D341Med (cell line): Measurements from ENCODE around the gene OBP2A.
"Not testable (repeated sequence)": the region's sequence is repeated elsewhere in the genome, so short reads cannot be mapped to it uniquely, and the experiment has no call there.

Experiments
- DNase-seq: peaks from one replicate; pipeline ENCODE4 v3.0.0; 2012; ENCODE audit warnings: low spot score

Gene OBP2A

DNA sequence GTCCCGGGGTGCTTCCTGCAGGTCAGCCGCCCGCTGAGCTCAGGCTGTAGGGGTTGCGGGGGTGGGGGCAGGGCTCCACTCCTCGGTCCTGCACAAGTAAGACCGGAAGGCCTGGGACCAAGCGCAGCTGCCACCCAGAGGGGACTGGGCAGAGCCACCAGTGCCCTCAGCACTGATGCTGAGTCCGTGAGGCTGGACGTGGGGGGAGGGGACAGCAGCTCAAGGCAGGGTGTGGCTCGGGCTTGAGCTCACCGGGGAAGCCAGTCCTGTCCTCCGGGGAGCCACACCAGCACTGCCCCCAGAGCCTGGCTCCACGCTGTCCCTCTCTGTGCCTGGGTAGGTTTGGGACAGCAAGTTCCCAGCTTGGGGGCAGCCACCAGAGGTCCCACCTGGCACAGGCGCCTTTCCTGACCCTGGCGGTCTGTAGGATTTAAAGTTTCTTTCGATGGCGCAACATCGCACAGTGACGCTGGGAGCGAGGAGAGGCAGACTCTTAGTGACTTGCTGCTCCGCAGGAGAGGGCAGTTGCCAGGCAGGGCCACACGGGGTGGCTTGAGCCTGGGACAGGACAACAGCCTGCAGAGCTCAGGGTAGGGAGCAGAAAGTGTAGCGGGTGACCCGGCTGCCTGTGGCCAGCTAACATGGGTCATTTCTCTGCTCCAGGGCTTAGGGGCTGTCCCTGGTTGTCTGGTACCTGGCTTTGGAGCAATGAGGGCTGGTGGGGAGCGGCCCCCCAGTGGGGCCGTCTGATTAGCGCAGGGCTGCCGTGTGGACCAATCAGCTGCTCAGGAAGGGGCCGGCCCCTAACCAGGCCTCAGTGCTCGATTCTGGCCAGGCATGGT is 19.0 kb upstream of the OBP2A start:
- peak; percentile 26 for DNase-seq

DNA sequence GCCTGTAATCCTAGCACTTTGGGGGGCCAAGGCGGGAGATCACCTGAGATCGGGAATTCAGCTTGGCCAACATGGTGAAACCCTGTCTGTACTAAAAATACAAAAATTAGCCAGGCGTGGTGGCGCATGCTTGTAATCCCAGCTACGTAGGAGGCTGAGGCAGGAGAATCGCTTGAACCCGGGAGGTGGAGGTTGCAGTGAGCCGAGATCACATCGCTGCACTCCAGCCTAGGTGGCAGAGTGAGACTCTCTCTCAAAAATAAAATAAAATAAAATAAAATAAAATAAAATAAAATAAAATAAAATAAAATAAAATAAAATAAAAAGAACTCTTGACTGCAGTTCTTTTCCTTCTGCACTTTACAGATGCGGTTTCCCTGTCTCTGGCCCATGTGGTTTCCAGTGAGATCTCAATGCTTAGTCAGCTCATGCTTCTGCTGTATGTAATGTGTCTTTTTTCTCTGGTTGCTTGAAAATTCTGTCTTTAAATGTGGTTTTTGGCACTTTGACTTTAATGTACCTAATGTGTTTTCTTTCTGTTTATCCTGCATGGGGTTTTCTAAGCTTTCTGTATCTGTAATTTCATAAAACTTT is 17.0 kb upstream of the OBP2A start:
- not testable (repeated sequence) for DNase-seq

DNA sequence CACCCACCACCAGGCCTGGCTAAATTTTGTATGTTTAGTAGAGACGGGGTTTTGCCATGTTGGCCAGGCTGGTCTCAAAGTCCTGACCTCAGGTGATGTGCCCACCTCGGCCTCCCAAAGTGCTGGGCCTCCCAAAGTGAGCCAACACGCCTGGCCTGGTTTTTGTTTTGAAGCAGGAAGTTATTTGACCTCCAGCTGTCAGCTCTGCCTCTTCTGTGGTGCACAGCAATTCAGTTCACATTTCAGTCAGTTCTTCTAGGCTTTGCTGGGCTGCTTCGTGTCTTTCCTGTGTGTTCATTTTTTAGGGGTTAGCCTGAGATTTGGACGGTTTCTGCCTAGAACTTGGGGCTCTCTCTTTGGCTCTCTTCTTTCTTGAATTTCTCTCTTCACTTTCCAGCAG is 15.8 kb upstream of the OBP2A start:
- no peak for DNase-seq

DNA sequence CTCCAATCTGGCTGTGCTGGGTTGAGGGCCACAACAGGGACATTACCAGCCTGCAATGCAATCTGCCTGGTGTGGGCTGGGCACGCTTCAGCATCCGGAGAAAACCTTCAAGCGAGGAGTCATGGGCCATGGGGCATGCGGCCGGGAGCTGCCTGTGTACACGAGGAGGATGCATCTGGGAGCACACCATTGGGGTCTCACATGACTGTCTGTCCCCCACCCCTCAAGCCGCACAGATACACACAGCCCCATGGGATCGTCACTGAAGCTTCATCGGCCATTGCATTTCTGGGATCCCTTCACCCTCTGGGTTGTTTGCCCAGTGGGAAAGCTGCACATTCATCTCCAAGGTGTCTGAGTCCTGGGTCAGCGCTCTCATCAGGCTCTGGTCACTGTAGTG is 14.8 kb upstream of the OBP2A start:
- no peak for DNase-seq

DNA sequence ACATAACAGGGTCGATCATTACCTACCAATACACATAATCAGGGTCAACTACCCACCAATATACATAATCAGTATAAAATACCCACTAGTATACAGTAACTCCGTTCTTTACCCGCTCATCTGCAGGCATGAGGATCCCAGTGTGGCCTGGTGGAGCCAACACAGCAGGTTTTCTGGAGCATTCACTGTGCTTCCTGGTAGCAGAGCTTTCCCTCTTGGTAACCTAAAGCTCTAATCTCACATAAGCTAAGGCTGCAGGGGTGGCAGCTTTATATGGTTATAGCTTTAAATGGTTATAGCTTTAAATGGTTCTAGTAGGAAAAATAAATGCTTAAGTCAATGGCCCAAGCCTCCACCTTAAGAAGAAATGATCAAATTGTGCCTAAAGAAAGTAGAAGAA is 12.8 kb upstream of the OBP2A start:
- peak; percentile 33 for DNase-seq

DNA sequence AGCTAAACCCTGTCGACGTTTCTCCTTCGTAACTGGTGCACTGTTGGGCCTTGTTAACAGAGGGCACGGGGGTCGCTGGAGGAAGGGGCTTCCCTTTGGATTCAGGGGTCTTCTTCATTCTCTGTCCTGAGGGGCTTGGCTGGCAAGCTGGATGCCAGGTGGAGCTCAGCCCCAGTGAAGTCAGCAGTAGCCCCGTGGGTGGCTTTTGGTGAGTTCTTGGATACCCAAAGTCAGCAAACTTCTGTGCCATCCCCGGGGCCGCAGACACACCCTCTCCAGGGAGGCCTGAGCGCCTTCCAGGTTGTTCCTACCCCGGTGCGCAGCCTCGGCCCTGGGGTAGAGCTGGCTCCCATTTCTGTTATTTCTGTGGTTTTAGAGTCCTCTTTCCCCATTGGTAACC is 12.3 kb upstream of the OBP2A start:
- no peak for DNase-seq

DNA sequence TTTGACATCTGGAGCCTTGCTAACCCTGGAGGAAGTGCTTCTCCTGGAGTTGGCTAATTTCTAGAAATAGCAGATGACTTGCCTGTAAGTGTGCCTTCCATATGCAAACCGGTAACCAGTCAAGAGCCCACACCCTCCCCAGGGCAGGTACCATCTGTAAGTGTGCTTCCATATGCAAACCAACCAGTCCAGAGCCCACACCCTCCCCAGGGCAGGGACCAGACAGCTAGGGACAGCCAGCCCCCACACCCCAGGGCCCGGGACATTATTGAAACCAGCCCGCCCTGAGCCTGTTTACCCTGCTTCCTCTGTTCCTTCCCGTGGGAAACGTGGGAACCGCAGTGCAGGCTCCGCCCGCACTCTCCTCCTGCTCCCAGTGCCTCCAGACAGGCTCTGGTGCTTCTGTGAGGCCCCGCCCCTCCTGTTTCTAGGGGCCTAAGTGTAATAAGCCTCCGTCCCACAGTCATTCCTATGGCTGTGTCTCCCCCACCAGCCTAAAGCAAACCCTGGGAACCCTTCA is 11.7 kb upstream of the OBP2A start:
- not testable (repeated sequence) for DNase-seq

DNA sequence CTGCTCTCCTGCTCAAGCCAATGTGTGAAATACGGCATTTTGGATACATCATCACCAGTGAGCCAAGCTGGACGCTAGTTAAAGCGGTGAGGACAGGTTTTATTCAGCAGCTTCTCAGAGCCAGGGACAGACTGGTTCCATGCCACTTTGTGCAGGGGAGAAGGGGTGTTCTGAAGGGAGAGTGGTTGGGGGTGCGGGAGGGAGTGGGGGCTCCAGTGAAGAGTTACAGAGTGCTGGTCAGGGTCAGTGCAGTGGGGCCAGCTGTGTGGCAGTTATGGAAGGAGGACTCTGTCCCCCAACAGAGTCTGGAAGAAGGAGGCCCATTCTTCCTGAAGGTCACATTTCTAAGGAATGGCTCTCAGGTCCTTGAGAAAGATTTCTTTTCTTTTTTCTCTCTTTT is 11.1 kb upstream of the OBP2A start:
- not testable (repeated sequence) for DNase-seq

DNA sequence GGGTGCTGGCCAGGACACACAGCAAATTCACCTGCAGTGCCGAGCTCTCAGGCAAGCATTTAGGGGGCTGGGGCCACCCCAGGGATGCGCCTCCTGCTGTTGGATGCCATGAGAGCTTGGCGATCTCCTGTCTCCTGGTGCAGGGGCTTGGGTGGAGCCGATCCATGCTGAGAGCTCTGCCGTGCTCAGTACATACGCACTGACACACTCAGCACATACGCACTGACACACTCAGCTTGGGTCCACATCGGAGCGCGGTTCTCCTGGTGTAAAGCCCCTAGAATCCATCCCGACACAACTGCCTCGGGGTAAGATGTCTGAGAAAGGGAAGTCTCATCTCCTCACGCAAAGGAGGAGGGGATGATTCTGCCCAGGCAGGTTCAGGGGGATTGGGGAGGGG is 10.3 kb upstream of the OBP2A start:
- not testable (repeated sequence) for DNase-seq

DNA sequence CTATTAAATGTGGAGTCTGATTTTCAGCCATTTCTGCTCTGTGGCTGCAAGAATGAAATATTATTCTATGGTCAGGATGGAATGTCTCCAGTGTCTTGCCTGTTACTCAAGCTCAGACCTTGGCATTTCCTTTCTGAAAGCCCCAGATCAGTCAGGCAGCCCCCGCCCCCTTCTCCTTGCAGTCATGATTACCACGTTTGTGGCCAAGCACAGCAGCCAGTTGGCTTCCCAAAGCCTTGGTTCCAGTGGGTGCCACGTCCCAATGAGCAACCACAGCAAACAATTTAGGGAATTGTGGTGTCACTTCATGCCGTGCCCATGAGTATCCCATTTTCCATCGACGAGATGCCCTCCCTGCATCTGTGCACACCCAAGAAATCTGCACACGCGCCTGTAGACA is 9.7 kb upstream of the OBP2A start:
- DNase-seq, result no peak

DNA sequence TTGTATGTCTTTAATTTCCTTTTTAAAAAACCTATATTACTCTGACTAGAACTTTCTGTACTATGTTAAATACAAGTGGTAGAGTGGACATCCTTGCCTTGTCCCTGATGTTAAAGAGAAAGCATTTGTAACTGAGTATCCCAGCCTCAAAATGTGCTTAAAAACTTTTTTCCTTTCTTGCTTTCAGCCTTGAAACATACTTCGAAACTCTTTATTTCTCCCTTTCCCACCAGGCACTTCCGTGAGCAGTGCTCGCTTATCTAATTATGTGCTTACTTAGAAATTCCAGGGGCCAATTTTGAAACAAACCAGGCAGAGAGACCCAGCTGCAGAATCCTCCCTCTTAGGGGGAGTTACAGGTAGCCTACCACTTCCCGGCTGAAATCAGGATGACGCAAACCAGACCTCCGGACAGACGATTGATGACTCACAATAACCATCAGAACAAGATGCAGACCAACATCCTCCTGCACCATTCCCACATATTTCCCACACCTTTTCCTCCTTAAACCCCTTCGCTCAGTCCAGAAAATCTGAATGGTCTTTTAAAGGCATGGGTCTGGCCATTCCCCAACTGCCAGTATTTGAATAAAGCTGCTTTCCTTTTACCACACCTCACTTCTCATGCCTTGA is 2.5 kb upstream of the OBP2A start:
- not testable (repeated sequence) for DNase-seq

DNA sequence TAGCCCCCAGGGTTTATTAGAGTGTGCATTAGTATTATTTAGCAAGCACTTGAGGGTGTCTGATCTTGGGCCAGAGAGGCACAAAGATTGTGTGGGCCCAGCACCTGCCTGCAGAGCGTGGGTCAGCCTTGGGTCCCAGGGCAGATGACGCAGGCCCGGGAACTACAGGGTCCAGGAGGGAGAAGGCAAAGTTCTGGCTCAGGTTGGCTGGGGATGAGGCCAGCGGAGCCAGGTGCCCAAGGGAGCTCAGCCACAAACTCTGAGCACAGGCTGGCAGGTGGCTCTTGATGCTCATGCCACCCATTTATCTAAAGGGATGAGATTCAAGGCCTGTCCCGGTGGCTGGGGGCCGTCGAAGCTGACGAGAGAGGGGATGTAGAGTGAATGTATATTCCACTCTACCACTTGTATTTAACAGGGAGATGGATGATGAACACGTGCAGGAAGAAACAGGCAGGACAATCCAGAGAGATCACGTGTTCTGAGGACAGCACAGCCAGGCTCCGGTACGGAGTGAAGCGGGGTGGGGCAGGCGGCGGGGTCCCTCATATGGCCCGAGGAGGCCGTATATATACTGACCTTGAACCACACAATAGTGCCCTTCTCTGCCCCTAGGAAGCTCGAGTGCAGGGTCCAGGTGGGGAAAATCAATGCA is 818 bp upstream of the OBP2A start:
- no peak for DNase-seq

DNA sequence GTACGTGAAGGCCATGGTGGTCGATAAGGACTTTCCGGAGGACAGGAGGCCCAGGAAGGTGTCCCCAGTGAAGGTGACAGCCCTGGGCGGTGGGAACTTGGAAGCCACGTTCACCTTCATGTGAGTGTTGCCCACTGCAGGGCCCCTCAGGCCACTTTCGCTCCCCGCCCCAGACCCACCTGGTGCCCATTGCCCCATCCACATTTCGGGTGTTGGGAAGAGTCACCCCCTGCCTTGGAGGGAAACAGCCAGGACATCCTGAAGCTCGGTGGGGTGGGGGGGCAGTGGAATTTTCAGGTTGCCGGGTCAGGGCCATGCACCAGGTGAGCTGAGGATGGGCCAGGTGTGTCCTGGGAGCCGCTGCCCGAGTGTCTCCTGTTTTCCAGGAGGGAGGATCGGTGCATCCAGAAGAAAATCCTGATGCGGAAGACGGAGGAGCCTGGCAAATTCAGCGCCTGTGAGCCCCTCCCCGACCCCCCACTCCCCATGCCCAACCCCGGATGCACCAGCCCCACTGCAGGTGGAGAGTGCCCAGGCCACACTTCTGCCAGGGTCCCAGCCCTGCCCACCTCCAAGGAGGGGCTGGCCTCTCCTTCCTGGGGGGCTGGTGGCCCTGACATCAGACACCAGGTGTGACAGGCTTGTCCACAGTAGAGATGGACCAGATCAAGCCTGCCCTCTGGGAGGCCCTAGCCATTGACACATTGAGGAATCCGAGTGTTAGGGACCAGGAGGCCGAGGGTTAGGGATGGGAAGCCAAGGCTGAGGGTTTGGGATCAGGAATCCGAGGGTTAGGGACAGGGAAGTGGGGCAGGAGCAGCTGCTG is 1.1 kb downstream of the OBP2A start:
- DNase-seq, result not testable (repeated sequence)

DNA sequence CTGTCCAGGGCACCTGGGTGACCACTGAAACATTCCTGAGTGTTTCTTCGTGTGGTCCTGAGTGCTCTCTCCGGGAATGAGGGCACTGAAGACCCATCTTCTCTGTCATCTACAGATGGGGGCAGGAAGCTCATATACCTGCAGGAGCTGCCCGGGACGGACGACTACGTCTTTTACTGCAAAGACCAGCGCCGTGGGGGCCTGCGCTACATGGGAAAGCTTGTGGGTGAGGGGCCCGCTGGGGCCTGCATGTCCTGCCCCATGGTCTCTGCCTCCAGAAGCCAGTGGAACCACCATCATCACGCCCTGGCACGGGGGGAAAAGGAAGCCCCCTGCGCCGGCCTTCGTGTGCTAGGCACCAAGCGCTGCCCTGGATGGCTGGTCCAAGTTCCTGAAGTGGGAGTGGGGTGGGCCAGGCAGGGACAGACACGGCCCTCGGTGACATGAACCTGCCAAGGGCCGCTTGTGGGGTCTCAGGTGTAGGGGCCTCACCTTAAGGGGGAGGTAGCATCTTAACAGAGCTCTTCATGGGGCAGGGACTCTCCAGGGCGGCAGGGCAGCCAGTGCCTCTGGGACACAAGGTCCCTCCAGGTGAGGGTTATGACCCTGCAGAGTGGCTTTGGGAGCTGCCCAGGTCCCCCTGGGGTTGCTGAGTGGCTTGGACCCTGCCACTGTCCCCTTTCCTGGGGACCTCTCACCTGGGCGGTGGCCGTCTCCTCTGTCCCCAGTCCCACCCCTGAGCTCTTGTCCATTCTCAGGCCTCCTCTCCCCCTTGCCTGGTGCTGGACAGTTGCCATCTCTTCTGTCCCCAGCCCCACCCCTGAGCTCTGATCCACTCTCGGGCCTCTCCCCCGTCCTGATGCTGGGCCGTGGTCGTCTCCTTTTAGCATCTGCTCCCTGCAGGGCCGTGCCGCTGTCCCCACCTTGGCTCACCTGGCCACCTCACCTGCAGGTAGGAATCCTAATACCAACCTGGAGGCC is 2.1 kb downstream of the OBP2A start:
- DNase-seq, result no peak

DNA sequence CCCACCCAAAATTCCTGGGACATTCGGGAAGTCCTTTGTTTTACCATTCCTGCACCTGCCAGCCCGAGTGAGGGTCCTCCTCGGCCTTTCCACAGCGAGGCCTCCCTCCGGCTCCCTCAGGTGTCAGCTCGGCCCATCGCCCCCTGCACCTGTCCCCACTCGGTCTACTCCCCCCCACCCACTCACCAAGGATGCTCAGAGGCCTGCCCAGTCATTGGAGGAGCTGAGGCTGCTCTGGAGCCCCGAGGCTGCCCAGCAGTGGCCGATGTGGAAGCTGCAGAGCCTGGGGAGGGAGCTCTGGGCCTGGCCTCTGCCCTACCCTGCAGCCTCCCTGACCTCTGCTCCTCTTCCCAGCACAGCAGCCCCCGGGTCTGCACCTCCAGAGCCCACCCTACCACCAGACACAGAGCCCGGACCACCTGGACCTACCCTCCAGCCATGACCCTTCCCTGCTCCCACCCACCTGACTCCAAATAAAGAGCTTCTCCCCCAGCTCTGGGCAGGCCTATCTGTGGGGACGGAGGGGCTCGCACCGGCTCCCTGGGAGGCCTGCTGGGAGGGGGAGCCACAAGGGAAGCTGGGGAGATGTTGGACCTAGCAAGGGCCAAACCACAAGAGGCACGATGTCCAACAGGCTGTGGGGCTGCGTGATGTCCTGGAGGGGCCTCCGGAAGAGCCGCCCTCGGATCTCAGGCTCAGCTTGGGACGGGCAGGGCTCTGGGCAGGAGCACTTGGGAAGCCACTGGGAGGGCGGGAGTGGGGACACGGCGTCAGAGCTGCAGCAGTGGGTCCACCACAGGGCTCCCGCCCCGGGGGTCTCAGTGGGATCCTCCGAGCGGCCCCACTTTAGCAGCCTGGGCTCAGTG is 3.8 kb downstream of the OBP2A start:
- not testable (repeated sequence) for DNase-seq

DNA sequence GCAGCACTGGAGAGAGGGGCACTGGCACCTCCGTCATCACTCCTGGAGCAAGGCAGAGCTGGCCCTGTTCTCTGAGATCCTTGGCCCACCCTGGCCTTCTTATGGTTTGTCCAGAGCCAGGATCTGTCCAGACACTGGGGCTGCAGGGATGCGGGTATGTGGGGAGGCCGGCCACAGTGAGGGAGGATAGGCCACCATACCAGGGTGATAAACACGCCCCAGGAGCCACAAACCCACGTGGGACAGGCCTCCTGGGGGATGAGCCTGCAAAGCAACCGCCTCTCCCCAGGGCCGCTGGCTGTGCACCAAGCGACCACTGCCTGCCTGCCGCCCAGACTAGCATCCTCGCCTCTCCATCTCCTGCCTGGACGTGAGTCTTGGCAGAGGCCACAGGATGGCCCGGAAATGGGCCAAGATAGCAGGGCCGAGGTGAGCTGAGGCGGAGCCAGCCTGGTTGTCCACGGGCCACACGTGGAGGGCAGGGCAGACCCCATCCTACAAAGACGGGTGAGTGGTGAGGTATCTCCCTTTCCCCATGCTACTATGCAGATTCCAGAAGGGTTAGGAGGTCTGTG is 4.5 kb downstream of the OBP2A start:
- DNase-seq, result no peak

DNA sequence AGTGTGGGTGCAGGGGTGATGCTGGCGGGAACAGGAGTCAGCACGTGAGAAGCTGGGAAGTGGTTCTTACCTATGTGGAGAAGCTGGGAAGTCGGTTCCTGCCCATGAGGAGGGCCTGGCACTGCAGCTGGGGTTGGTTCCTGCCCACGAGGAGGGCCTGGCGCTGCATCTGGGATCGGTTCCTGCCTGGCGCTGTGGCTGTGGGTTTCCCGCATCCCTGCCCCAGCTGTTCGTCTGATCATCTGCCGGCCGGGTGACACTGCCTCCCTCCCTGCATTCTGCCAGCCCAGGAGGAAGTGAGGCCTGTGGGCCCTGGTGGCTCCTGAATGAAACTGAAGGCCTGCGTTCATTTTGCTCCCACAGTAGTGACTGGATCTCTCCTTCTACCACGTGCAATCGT is 5.1 kb downstream of the OBP2A start:
- no peak for DNase-seq

DNA sequence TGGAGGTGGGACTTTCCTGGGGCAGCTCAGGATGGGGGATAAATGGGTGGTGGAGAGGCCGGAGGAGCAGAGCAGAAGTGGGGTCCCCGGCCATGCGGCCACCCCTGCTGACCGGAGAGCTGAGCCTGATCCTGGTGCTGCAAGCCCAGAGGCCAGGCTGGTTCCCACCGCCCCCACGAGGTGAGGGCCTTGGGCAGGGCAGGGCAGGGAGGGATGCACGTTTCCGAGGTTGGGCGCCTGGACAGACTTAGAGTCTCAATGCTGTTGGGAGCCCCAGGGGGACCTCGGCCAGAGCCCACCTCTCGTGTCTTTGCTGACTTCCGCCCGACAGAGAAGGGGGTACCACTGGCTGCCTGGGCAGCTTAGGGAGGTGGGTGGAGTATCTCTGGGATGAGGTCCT is 5.5 kb downstream of the OBP2A start:
- no peak for DNase-seq
